ENCODE results near the gene GPATCH11. TPM values are rescaled to one million over a fixed set of nuclear protein-coding genes. Genes with fewer than 3 reads are reported as not detected.

Gene GPATCH11
- total RNA-seq, result 6.2 and 8.0 TPM in 2 replicates

GRCh38 chr2:37083873-37084794, at the start of gene GPATCH11, which contains the start of gene HEATR5B:
TSS of gene GPATCH11 (plus strand) at chr2:37084518. CDS start at chr2:37088382, 3,864 bp downstream.
TSS of gene HEATR5B (minus strand) at chr2:37084372. CDS start at chr2:37083414, 958 bp downstream.
- H3K36me3 ChIP-seq (ENCODE audit: insufficient read depth, low read length), result peaks cover 20% of the 10 kb centered on the region
- H3K79me2 ChIP-seq (ENCODE audit: insufficient read depth, low read length), result peaks cover 62% of the 10 kb centered on the region
- DNase-seq (ENCODE audit: insufficient read length, low spot score, missing footprints), result peak; percentile 95
- no peaks in the 10 kb centered on the region for H4K20me1 ChIP-seq (ENCODE audit: insufficient read depth, low read length)
- H3K4me2 ChIP-seq (ENCODE audit: insufficient read depth, low read length), result peak within 1 kb of the TSS; percentile 99
- TF ChIP-seq CTCF (IDR thresholded peaks at IDR 0.05; ENCODE audit: extremely low read depth, low read depth, low read length), result no peak
- H3K27me3 ChIP-seq (ENCODE audit: insufficient read depth, low read length), result no peaks in the 10 kb centered on the region
- peak within 1 kb of the TSS; percentile 97 for H2AFZ ChIP-seq (ENCODE audit: low read length)
- peak within 1 kb of the TSS; percentile 89 for H3K4me3 ChIP-seq (ENCODE audit: insufficient read depth, low read length)
- H3K4me1 ChIP-seq (ENCODE audit: insufficient read depth, low read length), result peaks cover 19% of the 10 kb centered on the region
- peak within 1 kb of the TSS; percentile 66 for H3K27ac ChIP-seq (ENCODE audit: low read depth, low read length)
- no peaks in the 10 kb centered on the region for H3K9me3 ChIP-seq (ENCODE audit: low read depth, low read length)

GRCh38 chr2:37037771-37038170, 46.5 kb upstream of the GPATCH11 start:
- Histone ChIP-seq H3K4me2 (ENCODE audit: insufficient read depth, low read length) (no peak overlapping the region), H3K4me3 (ENCODE audit: insufficient read depth, low read length) (no peak overlapping the region), H3K79me2 (ENCODE audit: insufficient read depth, low read length) (no peaks in the 10 kb centered on the region), H3K27me3 (ENCODE audit: insufficient read depth, low read length) (no peaks in the 10 kb centered on the region), H3K27ac (ENCODE audit: low read depth, low read length) (no peak overlapping the region), H2AFZ (ENCODE audit: low read length) (no peak overlapping the region), H3K9me3 (ENCODE audit: low read depth, low read length) (no peaks in the 10 kb centered on the region), H3K4me1 (ENCODE audit: insufficient read depth, low read length) (no peaks in the 10 kb centered on the region), H3K36me3 (ENCODE audit: insufficient read depth, low read length) (peaks cover 29% of the 10 kb centered on the region), H4K20me1 (ENCODE audit: insufficient read depth, low read length) (no peaks in the 10 kb centered on the region)
- no peak for TF ChIP-seq CTCF (IDR thresholded peaks at IDR 0.05; ENCODE audit: extremely low read depth, low read depth, low read length)
- DNase-seq (ENCODE audit: insufficient read length, low spot score, missing footprints), result no peak

- H3K9me3 ChIP-seq (ENCODE audit: low read depth, low read length), result no peaks in the 10 kb centered on the region
- H3K4me1 ChIP-seq (ENCODE audit: insufficient read depth, low read length), result no peaks in the 10 kb centered on the region
- DNase-seq (ENCODE audit: insufficient read length, low spot score, missing footprints), result no peak
- no peak overlapping the region for H2AFZ ChIP-seq (ENCODE audit: low read length)
- no peaks in the 10 kb centered on the region for H4K20me1 ChIP-seq (ENCODE audit: insufficient read depth, low read length)
- no peak overlapping the region for H3K27ac ChIP-seq (ENCODE audit: low read depth, low read length)
- no peaks in the 10 kb centered on the region for H3K79me2 ChIP-seq (ENCODE audit: insufficient read depth, low read length)
- peaks cover 33% of the 10 kb centered on the region for H3K36me3 ChIP-seq (ENCODE audit: insufficient read depth, low read length)
- TF ChIP-seq CTCF (IDR thresholded peaks at IDR 0.05; ENCODE audit: extremely low read depth, low read depth, low read length), result no peak
- H3K4me3 ChIP-seq (ENCODE audit: insufficient read depth, low read length), result no peak overlapping the region
- H3K4me2 ChIP-seq (ENCODE audit: insufficient read depth, low read length), result no peak overlapping the region
- H3K27me3 ChIP-seq (ENCODE audit: insufficient read depth, low read length), result no peaks in the 10 kb centered on the region
Observed at GRCh38 chr2:37039580-37039979, 44.7 kb upstream of the GPATCH11 start.

All from osteoblast (primary cell).